ENCODE results near the gene IL1RL1.
A peak's percentile ranks its signal among the peaks of the same experiment; 100 is the strongest.

Gene IL1RL1

GRCh38 chr2:102337481-102338386, 26.4 kb downstream of the IL1RL1 start:
- no peak for DNase-seq

- no peak for DNase-seq
These were observed 29.4 kb downstream of the IL1RL1 start for GRCh38 chr2:102340778-102341177.

GRCh38 chr2:102342888-102343287, 31.5 kb downstream of the IL1RL1 start:
- no peak for DNase-seq

- DNase-seq, result no peak
These were observed 33.0 kb downstream of the IL1RL1 start for GRCh38 chr2:102344397-102344796.

GRCh38 chr2:102345329-102345920, 34.1 kb downstream of the IL1RL1 start:
- no peak for DNase-seq

- no peak for DNase-seq
These were observed 35.2 kb downstream of the IL1RL1 start for GRCh38 chr2:102346381-102347130.

GRCh38 chr2:102350137-102350793, 38.9 kb downstream of the IL1RL1 start:
- DNase-seq, result no peak

- peak; percentile 80 for DNase-seq
These were observed 44.4 kb downstream of the IL1RL1 start, which contains the start of gene IL18R1 for GRCh38 chr2:102355526-102356380. TSS of gene IL18R1 (plus strand) at chr2:102355796. CDS start at chr2:102362661, 6,865 bp downstream.

- no peak for DNase-seq
These were observed 45.0 kb downstream of the IL1RL1 start for GRCh38 chr2:102356381-102356712.

GRCh38 chr2:102356741-102357140, 45.4 kb downstream of the IL1RL1 start:
- DNase-seq, result no peak

- no peak for DNase-seq
These were observed 46.6 kb downstream of the IL1RL1 start for GRCh38 chr2:102357937-102358336.

- no peak for DNase-seq
These were observed 47.1 kb downstream of the IL1RL1 start for GRCh38 chr2:102358496-102358895.

- DNase-seq, result no peak
These were observed 48.2 kb downstream of the IL1RL1 start for GRCh38 chr2:102359527-102359926.

- no peak for DNase-seq
These were observed 50.4 kb downstream of the IL1RL1 start for GRCh38 chr2:102361632-102362241.

- DNase-seq, result no peak
These were observed 54.4 kb downstream of the IL1RL1 start for GRCh38 chr2:102365763-102366162.

- DNase-seq, result no peak
These were observed 55.2 kb downstream of the IL1RL1 start for GRCh38 chr2:102366406-102367112.

- DNase-seq, result no peak
These were observed 56.1 kb downstream of the IL1RL1 start for GRCh38 chr2:102367331-102367971.

GRCh38 chr2:102368461-102369109, 57.2 kb downstream of the IL1RL1 start:
- DNase-seq, result no peak

GRCh38 chr2:102369866-102370265, 58.5 kb downstream of the IL1RL1 start:
- no peak for DNase-seq

- DNase-seq, result no peak
These were observed 64.8 kb downstream of the IL1RL1 start for GRCh38 chr2:102376052-102376591.
